GM21723 (cell line): ENCODE data around the gene STAP2.
"Not testable (repeated sequence)": the region's sequence is repeated elsewhere in the genome, so short reads cannot be mapped to it uniquely, and the experiment has no call there.

Source experiments
- ATAC-seq: cut with Tn5 transposase; IDR thresholded peaks from one replicate; pipeline ENCODE4 v1.9.1; 2021; ENCODE audit warnings: mild to moderate bottlenecking, moderate library complexity; ENCODE audit not compliant: unreplicated experiment

STAP2 gene

GRCh38 chr19:4277191-4277696 lies 61.4 kb downstream of the STAP2 start:
- ATAC-seq: no peak

- ATAC-seq: not testable (repeated sequence)
Observed at GRCh38 chr19:4274321-4274686, 64.3 kb downstream of the STAP2 start.
